K562 (cell line): ENCODE results near the gene IBTK. TPM values are rescaled to one million over a fixed set of nuclear protein-coding genes. Genes with fewer than 3 reads are reported as not detected.

Experiments
- CBFB ChIP-seq: sonication (generic); formaldehyde crosslinking; IDR thresholded peaks from 2 replicates; pipeline ENCODE4 v1.4.0; 2020; ENCODE audit warnings: mild to moderate bottlenecking, missing genetic modification reagents
- FOXK2 ChIP-seq, 2 experiments: fragments of 450-650 bp; IDR thresholded peaks in 1 of 2; conservative IDR thresholded peaks in 1 of 2; 2 replicates each; pipeline ENCODE4 v1.6.1; 2016; ENCODE audit warnings: low read depth in 2 of 2, mild to moderate bottlenecking in 1 of 2
- HDAC1 ChIP-seq, 2 experiments: fragments of 450-650 bp; IDR thresholded peaks; 2 replicates each; pipeline ENCODE4 v1.6.1; 2016 to 2017; ENCODE audit warnings: inconsistent platforms in 1 of 2, mild to moderate bottlenecking in 1 of 2, moderate library complexity in 1 of 2
- HDAC2 ChIP-seq: fragments of 450-650 bp; IDR thresholded peaks from 2 replicates; pipeline ENCODE4 v1.6.1; 2016; ENCODE audit warnings: mild to moderate bottlenecking
- KAT7 ChIP-seq: sonication (generic); formaldehyde crosslinking; IDR thresholded peaks from 2 replicates; pipeline ENCODE4 v1.8.0; 2022; ENCODE audit warnings: missing genetic modification reagents, mild to moderate bottlenecking, borderline replicate concordance
- MNT ChIP-seq, 2 experiments: fragments of 450-650 bp; conservative IDR thresholded peaks; 2 replicates each; pipeline ENCODE4 v1.6.1; 2017; ENCODE audit warnings: mild to moderate bottlenecking in 2 of 2, moderate library complexity in 2 of 2
- MYC ChIP-seq, 2 experiments: fragments of 250-450 bp in 1 of 2; sonication (Bioruptor Pico) in 1 of 2; IDR thresholded peaks; 2 replicates each; pipeline versions ENCODE4 v1.5.1 to v1.6.1; 2012 to 2021; ENCODE audit warnings: low read depth in 2 of 2, borderline replicate concordance in 1 of 2, improper control_type of control experiment in 1 of 2, low read length in 1 of 2, mild to moderate bottlenecking in 1 of 2, moderate library complexity in 1 of 2
- PHF21A ChIP-seq: fragments of 450-650 bp; IDR thresholded peaks from 2 replicates; pipeline ENCODE4 v1.6.1; 2017; ENCODE audit warnings: low read depth, borderline replicate concordance
- POLR2B ChIP-seq: fragments of 450-650 bp; IDR thresholded peaks from 2 replicates; pipeline ENCODE4 v1.6.1; 2018; ENCODE audit warnings: low read depth; ENCODE audit not compliant: partially characterized antibody
- RCOR1 ChIP-seq, 2 experiments: IDR thresholded peaks; 2 replicates each; pipeline ENCODE4 v1.6.1; 2012; ENCODE audit warnings: low read depth in 2 of 2, low read length in 2 of 2, borderline replicate concordance in 1 of 2, improper control_type of control experiment in 1 of 2
- SIN3A ChIP-seq, 2 experiments: fragments of 150-350 bp in 1 of 2; IDR thresholded peaks; 2 replicates each; pipeline ENCODE4 v1.6.1; 2011 to 2016; ENCODE audit warnings: borderline replicate concordance in 2 of 2, low read depth in 2 of 2, low read length in 2 of 2, mild to moderate bottlenecking in 2 of 2, moderate library complexity in 2 of 2; ENCODE audit not compliant: control insufficient read depth in 1 of 2
- ZNF263 ChIP-seq: sonication (generic); formaldehyde crosslinking; IDR thresholded peaks from 2 replicates; pipeline ENCODE4 v1.8.0; 2022; ENCODE audit warnings: mild to moderate bottlenecking, missing genetic modification reagents, borderline replicate concordance
- ZNF431 ChIP-seq: sonication (generic); formaldehyde crosslinking; IDR thresholded peaks from 2 replicates; pipeline ENCODE4 v1.8.0; 2022; ENCODE audit warnings: mild to moderate bottlenecking, missing genetic modification reagents
- polyA plus RNA-seq, 8 experiments: library from polyadenylated mRNA; depleted of rRNA in 4 of 8; stranded (reverse) in 5 of 8; unstranded in 3 of 8; fragments of >200 nt; fragmentation: Nextera tagmentation in 2 of 8; fragmentation: Illumina TruSeq in 1 of 8; extraction: Ambion mirVana in 2 of 8; extraction: Trizol in 1 of 8; gene quantifications; 2 replicates each; pipeline versions ENCODE4 v1.2.1 to v1.2.3, GENCODE V29; 2011 to 2014; ENCODE audit warnings: inconsistent platforms in 1 of 8, missing spikeins in 1 of 8
- total RNA-seq, 7 experiments: library from RNA; depleted of rRNA in 6 of 7; stranded (reverse); fragments of >200 nt in 6 of 7; fragmentation: Illumina TruSeq in 2 of 7; extraction: Trizol in 2 of 7; gene quantifications; 2 replicates each; pipeline versions ENCODE4 v1.2.1 to v1.2.3, GENCODE V29; 2011 to 2021; ENCODE audit warnings: low replicate concordance in 1 of 7

The IBTK gene
- total and polyA plus RNA-seq, 9 of the 15 experiments (the other 6 are each of a cell fraction or from before 2014, with no cell fraction given): 13.2 to 36.4 (median 21.8) TPM

GRCh38 chr6:82246802-82247504 is 591 bp downstream of the IBTK start (continued):
- TF ChIP-seq MYC (IDR thresholded peaks at IDR 0.05; ENCODE audit: low read depth, low read length) (0 out of 2 replicates have a peak, but pooled peaks have one; percentile 2), MYC (CRISPR knock-in tag; IDR thresholded peaks at IDR 0.05; ENCODE audit: borderline replicate concordance, low read depth) (no peak), ZNF431 (0 out of 2 replicates have a peak, but pooled peaks have one; percentile 56), PHF21A (0 out of 2 replicates have a peak, but pooled peaks have one; percentile 36), HDAC2 (peak; percentile 79; the same call in 1 of the 2 replicates), CBFB (no peak), KAT7 (CRISPR knock-in tag) (no peak), HDAC1 (IDR thresholded peaks at IDR 0.05) (peak in 1 of 2 experiments; percentile 78; a peak in 2 of 4 replicates), SIN3A (IDR thresholded peaks at IDR 0.05; ENCODE audit: borderline replicate concordance in 2 of 2, control insufficient read depth in 1 of 2, low read depth in 2 of 2, low read length in 2 of 2) (peak in 1 of 2 experiments; percentile 43; a peak in 1 of 4 replicates), MNT (conservative IDR thresholded peaks at IDR 0.05) (no peak; a peak in 1 of 4 replicates), ZNF263 (CRISPR knock-in tag) (peak; percentile 54; the same call in 1 of the 2 replicates), POLR2B (peak; percentile 31), FOXK2 (conservative IDR thresholded peaks at IDR 0.05 in 1 of 2, IDR thresholded peaks at IDR 0.05 in 1 of 2; ENCODE audit: low read depth in 2 of 2) (peak in 1 of 2 experiments; percentile 86; a peak in 2 of 4 replicates), RCOR1 (IDR thresholded peaks at IDR 0.05; ENCODE audit: borderline replicate concordance in 1 of 2, low read depth in 2 of 2, low read length in 2 of 2) (peak; percentile 50 to 76; a peak in 3 of 4 replicates)
